GM18868 (cell line): ENCODE results near the gene SEMA5B.

ENCODE experiments used
- ATAC-seq: cut with Tn5 transposase; IDR thresholded peaks from one replicate; pipeline ENCODE4 v1.9.1; 2021; ENCODE audit warnings: mild to moderate bottlenecking, moderate library complexity; ENCODE audit not compliant: unreplicated experiment

The SEMA5B gene

DNA sequence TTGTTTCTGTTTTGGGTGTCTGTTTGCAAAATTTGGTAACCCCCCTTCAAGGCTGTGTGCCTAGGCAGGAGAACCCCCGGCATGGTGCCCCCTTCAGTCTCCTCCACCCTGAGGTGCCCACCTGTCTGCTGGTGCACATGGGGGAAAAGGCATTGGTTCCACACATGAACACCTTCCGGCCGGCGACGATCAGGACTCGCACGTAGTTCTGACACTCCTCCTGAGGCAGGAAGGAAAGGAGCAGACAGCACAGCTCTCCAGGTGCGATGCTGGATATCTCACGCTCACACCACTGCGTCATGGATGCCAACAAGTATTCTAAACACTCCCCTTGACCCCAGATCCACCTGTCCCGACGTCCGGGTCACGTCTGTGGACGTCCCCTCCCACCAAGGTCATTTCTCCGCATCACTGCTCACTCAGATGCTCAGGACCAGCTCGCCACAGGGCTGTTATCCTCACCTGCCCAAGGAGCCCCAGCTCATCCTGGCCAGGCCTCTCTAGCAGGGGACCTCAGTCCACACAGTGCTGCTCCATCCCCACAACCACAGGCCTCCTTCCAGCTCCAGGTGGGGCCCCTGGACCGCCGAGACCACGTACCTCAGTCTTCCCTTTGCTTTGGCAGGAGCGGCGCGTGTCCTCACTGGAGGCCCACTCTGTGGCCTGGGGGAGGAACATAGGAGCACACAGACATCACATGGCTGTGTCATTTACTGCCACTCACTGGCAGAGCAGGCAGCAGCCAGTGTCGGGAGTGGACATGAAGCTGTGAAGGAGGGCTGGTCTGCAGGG lies 99.0 kb downstream of the SEMA5B start:
- ATAC-seq: no peak

DNA sequence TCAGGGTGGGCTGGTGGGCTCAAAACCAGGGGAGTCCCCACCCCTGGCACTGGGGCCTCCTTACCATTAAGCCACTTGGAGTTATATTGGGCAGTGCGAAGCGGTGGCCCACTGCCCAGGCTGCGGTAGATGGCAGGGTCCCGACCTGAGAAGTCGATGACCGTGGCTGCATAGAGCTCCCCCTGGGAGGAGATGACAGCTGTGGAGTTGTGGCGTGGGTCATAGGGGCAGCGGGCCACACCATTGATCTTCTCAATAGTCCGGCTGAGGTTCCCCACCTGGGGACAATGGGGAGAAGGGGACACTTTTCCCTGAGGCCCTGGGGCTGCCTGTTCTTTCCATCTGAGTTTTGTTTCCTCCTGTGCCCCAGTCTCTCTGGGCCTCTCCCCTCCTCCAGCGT lies 99.8 kb downstream of the SEMA5B start:
- ATAC-seq: no peak

DNA sequence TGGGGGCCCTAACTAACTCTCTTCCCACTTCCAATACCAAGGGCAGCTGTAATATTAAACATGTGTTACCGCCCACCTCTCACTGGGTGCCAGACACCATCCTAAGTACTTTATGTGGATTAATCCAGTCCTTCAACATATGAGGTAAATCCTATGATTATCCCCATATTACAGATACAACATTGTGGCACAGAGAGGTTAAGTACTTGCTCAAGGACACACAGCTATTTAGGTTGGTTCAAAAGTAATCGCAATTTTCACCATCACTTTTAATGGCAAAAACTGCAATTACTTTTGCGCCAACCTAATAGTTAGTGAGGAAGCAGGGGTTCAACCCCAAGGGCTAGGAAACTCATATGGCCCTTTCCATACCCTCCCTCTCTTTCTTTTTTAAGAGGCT lies 100.8 kb downstream of the SEMA5B start:
- no peak for ATAC-seq

DNA sequence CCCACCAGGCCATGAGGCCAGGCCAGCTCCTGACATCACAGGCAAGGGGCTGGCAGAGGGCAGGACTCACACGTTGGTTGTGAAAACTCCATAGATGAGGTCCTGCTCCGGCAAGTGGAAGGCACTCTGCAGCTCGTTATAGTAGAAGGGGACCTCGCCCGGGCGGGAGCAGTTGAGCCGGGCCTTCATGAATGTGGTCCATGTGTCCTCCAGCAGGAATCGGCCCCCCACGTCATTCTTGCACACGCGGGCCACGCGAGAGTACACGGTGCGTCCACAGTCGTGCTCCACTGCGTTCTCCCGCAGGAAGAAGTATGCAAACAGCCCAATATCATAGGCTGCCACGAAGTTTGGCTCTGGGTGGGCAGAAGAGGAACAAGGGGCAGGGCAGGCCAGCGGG lies 101.2 kb downstream of the SEMA5B start:
- no peak for ATAC-seq

DNA sequence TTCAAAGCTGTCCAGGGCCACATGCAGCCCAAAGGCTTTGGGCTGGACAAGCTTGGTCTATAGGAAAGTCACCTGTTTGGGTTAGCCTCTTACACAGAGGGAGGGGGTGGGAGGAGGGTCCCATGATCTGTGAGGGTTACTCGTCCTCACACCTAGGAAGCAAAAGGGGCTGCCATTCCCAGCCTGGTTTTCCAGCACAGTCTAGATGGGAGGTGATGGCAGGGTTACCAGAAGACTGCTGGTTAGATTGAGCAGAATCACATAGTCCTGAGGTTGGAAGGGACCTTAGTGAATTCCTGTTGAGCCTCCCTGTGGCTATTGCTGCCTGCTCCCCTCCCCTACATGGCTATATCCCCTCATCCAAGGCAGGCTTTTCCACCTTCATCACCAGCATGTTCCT lies 101.8 kb downstream of the SEMA5B start:
- ATAC-seq: no peak

DNA sequence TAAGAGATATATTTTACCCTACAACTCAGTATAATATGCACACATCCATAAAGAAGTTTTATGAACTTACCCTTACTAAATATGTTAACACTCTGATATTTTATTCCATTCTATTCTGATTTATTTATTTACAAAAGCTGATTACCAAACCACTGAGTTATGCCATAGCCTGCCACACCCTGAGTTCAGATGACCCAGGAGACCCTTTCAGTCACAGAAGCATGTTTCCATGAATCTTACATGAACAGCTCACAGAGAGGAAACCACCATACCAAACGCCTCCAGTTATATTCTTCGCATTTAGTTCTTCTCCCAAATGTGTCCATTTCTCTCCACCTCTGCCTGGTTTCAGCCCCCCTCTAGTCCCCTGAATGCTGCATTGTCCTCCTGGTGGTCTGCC lies 103.5 kb downstream of the SEMA5B start:
- no peak for ATAC-seq

DNA sequence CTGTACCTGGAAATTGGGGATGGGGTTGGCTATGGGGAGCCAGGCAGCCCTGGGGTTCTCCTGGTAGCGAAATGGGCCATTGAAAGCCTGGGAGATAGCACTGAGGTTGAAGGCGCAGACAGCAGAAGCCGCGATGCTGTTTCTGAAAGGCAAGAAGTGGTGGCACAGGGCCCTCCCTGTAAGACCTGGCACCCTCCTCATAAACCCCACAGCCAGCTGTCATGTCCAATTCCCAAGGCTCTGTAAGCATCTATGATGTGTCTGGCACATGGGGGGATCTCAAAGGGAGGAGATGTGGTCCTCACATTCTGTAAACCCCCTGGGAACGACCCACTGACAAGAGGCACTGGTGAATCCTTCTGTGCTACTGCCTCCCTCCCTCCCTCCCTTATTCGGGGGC lies 104.0 kb downstream of the SEMA5B start:
- ATAC-seq: no peak

DNA sequence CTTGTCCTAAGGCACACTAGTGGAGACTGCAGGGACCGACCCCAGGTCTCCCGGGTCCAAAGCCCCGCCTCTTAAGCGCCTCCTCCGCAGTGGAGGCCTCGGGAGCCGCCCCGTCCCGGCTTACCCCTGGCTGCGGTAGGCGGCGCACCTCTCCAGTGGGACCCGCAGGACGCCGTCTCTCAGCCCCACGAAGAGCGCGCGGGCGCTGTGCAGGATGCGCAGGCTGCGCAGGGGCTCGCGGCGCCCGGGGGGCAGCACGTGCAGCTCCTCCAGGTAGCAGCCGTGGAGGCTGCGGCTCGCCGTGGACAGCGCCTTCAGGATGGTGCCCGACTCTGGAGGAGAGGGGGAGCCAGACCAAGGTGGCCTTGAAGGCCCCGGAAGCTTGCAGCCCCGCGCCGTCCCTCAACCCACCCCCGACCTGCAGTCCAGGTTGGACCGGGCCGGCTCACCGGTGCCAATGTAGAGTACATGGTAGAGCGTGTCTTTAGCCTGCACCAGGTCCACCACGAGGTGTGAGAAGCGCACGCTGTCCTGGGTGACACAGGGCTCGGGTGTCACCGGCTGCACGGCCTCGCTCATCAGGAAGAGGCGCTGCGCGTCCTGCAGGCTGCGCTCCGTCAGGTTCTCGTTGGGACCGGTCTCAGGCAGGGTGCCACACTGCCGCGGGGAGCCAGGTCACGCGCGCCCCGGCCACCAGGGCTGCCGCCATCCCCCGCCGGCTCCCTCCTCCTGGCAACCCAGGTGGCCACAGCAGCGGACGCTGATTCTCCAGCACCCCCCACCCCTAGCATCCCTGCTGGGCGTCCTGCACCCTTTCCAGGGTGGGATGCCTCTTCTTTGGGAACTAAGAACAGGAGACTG lies 105.5 kb downstream of the SEMA5B start:
- peak; percentile 41 for ATAC-seq

DNA sequence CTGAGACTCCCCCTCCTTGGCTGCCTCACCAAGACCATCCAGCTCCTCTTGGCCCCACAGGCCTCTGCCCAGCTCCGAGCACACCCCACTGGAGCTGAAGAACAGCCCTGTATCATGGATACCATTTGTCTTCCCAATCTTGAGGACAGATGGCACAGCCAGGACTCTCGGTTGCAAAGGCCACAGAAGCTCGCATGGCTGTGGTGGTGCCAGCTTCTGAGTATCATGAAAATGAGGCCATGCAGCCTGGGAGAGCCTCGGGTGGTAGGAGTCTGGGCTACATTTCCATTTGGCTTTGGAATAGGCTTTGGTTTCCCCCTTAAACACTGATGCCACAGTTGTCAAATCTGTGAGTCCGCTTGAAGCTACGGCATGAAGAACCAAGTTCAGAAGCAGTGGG lies 106.6 kb downstream of the SEMA5B start:
- ATAC-seq: no peak

DNA sequence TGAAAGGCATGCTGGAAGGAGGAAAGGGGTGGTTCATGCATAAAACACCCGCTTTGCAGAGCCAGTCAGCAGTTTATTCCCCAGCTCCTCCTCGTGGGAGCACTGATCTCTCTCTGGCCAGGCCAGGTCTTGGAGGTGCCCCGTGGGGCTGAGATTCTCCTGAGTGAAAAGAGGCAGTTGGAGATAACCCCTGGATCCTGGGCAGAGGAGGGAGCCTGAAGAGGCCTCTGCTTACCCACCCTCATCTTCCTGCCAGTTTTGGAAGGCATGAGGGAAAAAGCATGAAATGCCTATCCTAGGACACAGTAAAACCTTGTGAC lies 108.3 kb downstream of the SEMA5B start:
- no peak for ATAC-seq

DNA sequence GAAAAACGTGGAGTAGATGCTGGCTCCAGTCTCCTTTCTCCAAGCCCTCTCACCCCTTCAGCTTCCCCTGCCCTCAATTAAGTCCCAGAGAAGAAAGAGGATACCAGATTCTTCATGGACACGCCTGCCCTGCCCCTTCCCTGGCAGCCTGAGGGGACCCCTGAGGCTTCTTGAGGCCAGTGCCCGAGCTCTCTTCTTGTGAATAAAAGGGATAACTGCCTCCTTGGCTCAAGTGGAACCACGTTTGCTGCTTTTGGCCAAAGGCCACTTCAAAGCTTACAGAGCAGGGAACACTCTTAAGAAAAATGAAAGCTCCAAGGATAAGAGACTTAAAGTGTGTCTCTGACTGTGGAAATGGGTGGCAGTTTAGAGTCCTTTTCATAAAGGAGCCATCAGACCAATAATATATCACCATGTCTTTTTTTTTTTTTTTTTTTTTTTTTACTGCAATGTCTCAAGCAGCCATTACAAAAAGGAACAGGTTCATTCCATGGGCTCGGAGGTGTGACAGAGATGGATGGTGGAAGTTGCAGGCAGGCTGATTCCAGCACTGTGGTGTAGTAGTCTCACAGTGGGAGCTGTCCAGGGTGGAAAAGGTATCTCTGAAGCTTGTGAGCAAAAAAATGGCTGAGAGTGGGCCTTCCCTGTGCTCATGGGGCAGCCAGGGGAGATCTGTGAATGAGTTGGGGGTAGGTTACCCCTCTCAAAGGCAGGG lies 108.8 kb downstream of the SEMA5B start:
- no peak for ATAC-seq

DNA sequence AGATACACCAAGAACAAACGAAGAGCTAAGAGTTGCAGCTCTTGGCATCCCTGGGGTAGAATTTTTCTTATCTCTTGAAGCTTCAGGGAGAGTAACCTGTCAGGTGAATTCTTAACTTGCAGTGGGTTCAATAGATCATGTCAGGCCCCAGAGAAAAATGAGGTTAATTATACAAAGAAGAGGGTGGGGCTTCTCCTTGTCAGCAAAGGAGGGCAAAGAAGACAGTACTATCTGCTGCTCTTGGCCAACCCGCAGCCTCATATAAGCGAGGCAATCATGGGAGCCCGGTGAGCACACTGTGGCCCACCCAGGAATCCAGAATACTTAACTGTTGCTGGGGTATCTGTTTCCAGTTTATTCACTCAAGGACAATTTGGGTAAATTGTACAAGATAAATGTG lies 110.2 kb downstream of the SEMA5B start:
- no peak for ATAC-seq

DNA sequence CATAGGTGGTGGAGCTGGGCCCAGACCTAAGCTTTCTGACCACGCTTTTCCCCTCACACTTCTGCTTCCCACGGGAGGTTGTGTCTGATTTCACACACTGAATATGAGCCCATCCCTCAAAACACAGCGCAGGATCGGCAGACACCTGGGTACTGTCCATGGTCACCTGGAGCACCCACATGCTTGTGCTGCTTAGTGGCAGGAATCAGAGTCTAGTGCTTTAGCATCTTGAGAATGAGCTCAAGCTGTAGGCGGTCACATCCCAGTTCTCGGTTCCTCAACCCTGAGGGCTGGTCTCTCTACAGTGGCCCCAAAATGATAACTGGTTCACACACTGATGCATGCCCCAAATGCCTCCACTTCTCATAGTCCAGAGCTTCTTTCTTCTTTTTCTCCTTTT lies 111.0 kb downstream of the SEMA5B start:
- ATAC-seq: peak; percentile 78

DNA sequence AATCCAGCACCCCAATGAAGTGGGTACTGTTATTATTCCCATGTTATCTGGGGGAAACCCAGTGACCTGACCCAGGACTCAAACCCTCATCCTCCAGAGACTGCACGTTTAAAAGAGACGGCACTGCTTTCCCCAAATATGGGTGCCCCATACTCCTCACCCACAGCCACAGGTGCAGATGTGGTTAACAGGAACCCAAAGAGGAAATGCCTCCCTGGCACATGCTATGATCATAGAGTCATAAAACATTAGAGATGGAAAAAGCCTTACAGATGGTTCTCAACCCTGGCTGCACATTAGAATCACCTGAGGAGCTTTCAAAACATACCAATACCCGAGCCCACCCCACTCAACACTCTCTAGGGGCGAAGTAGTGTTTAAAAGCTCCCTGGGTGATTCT lies 111.5 kb downstream of the SEMA5B start:
- no peak for ATAC-seq

DNA sequence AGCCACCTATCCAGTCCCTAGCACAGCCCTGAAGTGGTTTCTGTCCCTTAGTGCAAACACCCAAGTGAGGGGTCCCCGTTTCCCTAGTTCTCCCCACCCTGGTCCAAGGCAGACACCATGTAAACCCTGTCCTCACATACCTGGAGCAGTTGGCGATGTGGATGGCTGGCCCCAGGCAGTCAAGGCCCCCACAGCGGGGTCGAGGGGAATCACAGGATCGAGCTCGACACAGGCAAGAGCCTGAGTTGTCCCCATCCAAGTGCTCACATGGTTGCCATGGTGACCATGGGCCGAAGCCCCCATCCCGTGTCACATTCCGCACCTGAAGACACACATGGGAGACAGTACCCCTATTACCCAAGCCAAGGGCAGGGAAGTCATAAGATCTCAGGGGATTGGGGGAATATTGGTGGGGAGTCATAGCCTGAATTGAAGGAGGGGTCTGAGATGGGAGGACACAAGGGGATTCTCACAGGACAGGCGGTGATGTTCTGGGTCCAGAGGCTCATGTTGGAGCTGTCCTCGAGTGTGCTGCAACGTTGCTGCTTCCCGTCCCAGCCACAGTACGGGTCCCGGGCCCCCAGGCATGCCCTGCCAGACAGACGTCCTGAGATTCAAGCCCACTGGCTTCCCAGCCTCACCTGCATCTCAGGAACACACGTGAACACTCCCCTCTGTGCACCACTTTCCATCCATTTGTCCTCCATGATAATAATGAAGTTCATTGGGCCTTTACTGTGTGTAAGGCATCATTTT lies 112.1 kb downstream of the SEMA5B start:
- ATAC-seq: no peak

DNA sequence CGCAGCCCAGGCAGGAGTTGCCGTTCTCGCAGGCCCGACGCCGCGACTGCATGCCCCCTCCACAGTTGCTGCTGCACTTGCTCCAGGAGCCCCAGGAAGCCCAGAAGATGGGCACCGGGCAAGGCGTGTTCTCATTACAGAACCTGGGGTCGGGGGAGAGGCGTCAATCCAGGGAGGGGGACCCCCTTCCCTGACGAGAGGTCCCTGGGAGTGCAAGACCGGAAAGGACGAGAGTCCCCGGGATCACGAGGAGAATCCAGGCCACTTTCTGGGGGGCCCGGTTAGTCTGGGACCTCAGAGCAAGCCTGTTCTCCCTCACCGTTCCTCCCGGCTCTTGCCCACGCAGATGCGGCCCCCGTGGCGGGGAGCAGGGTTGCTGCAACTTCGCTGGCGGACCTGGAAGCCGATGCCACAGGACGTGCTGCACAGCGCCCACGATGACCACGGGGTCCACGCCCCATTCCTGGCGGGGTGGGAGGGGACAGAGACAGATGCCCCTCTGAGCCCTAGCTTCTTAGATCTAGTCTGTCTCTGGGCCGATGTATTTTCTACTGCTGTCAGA lies 113.9 kb downstream of the SEMA5B start:
- ATAC-seq: no peak

DNA sequence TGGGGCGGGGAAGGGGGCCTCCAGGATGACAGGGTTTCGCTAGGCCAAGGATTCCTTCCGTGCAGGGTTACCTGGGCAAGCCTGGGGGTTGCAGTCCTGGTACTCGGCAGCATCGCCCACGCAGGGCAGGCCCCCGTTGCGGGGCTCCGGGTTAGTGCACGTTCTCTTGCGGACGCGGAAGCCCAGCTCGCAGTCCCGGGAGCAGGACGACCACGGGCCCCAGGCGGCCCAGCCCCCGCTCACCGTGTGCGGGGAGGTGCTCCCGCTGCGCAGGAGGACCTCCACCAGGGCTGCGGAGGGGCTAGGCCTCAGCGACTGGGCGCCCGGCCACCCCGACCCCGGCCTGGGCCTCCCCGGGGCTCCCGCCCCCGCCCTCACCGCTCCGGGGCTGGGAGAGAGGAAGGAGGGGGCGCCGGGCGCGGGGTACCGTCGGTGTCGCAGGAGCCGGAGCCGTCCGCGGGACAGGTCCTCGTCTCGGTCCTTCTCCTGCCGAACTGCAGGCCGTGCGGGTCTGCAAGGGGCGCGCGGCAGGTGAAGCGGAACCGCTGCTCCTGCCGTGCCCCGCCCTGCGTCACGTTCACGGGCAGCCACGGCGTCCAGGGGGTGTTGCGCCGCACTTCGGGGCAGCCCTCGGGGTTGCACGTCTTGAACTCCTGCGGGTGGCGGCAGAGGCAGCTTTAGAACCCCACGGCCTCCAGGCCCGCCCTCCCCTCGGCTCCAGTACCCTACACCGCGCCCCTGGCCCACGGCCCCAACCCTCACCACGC lies 114.6 kb downstream of the SEMA5B start:
- no peak for ATAC-seq

DNA sequence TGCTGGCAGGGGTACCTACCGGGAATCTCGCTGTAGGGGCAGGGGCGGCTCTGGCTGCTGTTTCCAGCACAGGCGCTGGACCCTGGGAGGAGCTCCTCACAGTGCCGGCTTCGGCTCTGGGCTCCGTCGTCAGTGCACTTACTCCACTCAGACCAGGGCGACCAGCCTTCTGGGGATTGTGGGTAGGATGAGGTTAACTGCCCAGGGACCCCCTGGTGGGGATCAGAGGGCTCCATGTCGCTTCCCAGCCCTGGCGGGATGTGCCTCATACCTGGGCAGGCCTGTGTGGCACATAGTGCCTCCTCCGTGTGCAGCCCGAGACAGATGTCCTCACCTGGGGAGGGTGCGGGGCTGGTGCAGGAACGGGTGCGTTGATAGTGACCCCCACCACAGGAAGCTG lies 115.7 kb downstream of the SEMA5B start:
- no peak for ATAC-seq

DNA sequence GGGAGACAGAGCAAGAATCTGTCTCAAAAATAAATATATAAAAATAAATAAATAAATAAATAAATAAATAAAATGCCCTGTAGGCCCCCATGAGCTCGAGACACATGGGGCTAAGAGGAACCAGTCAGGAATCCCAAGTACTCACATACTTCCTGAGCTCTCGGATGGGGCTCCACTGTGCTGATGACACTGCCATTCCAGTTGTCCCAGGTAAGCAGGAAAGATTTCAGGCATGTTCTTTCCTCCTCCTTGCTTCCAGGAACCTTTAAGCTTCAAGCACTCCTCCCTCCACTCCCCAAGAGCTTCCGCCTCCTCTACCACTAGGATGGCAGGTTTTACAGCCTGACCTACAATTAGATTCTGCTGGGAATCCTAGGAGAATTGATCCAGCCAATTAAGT lies 119.3 kb downstream of the SEMA5B start:
- ATAC-seq: no peak

DNA sequence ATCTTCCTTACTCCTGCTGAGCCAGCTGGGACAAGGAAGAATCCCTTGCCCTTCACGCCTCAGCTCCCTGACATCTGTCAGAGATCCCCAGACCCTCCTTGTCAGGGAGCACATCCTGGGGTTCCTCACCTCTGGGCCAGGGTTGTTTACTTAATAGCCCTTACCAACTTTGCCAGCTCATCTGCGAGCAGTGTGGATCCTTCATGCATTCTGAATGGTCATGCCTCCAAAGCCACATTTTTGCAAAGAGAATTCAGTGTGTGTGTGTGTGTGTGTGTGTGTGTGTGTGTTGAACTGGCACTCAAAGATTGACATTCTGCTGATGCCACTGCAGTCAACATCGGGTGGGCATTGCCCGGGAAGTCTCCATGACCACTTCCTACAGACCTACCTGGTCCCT lies 120.1 kb downstream of the SEMA5B start:
- no peak for ATAC-seq
